Astrocyte (in vitro differentiated cells and primary cell): ENCODE data around the gene GARIN3. TPM values are rescaled to one million over a fixed set of nuclear protein-coding genes. Genes with fewer than 3 reads are reported as not detected.

Source experiments
- DNase-seq: peaks from one replicate; pipeline ENCODE4 v3.0.0-alpha.2; 2010; ENCODE audit warnings: low read depth
- FAIRE-seq: peaks from 2 replicates; lab custom pipeline; 2011; peaks lifted over from hg19 to GRCh38; lab: Jason Lieb, UNC
- H2AFZ ChIP-seq: 2 replicates; pipeline ENCODE4 v1.6.0; 2012; ENCODE audit warnings: low read depth, low read length, inconsistent platforms
- H3K27ac ChIP-seq: 2 replicates; pipeline ENCODE4 v1.5.1; 2011; ENCODE audit warnings: low read depth, low read length, inconsistent platforms
- H3K27me3 ChIP-seq: 2 replicates; pipeline ENCODE4 v1.6.0; 2011; ENCODE audit warnings: low read length, inconsistent platforms; ENCODE audit not compliant: insufficient read depth
- H3K36me3 ChIP-seq: 2 replicates; pipeline ENCODE4 v1.5.1; 2011; ENCODE audit warnings: low read length, inconsistent platforms; ENCODE audit not compliant: insufficient read depth
- H3K4me1 ChIP-seq: 2 replicates; pipeline ENCODE4 v1.5.1; 2011; ENCODE audit warnings: low read length, inconsistent platforms; ENCODE audit not compliant: insufficient read depth
- H3K4me2 ChIP-seq: 2 replicates; pipeline ENCODE4 v1.6.0; 2012; ENCODE audit warnings: low read length, inconsistent platforms
- H3K4me3 ChIP-seq: 2 replicates; pipeline ENCODE4 v1.5.1; 2011; ENCODE audit warnings: low read depth, mild to moderate bottlenecking, low read length, inconsistent platforms; ENCODE audit not compliant: insufficient read depth
- H3K79me2 ChIP-seq: 2 replicates; pipeline ENCODE4 v1.6.0; 2012; ENCODE audit warnings: mild to moderate bottlenecking, low read length, inconsistent platforms; ENCODE audit not compliant: insufficient read depth
- H3K9ac ChIP-seq: 2 replicates; pipeline ENCODE4 v1.6.0; 2012; ENCODE audit warnings: mild to moderate bottlenecking, low read length, inconsistent platforms
- H3K9me3 ChIP-seq: 2 replicates; pipeline ENCODE4 v1.5.1; 2012; ENCODE audit warnings: low read depth, mild to moderate bottlenecking, low read length, inconsistent platforms; ENCODE audit not compliant: insufficient read depth
- H4K20me1 ChIP-seq: 2 replicates; pipeline ENCODE4 v1.6.0; 2012; ENCODE audit warnings: low read length, inconsistent platforms; ENCODE audit not compliant: insufficient read depth
- H3K27ac Mint-ChIP-seq: one replicate; pipeline ENCODE4 v1.8.0; 2021; ENCODE audit warnings: mild to moderate bottlenecking, mixed read lengths; ENCODE audit not compliant: unreplicated experiment
- H3K27me3 Mint-ChIP-seq: one replicate; pipeline ENCODE4 v1.8.0; 2021; ENCODE audit warnings: low read depth, mixed read lengths; ENCODE audit not compliant: unreplicated experiment
- H3K36me3 Mint-ChIP-seq: one replicate; pipeline ENCODE4 v1.8.0; 2021; ENCODE audit warnings: low read depth, mixed read lengths; ENCODE audit not compliant: unreplicated experiment
- H3K4me1 Mint-ChIP-seq: one replicate; pipeline ENCODE4 v1.8.0; 2021; ENCODE audit warnings: low read depth, mixed read lengths; ENCODE audit not compliant: unreplicated experiment
- H3K4me3 Mint-ChIP-seq: one replicate; pipeline ENCODE4 v1.8.0; 2021; ENCODE audit warnings: mild to moderate bottlenecking, moderate library complexity, mixed read lengths; ENCODE audit not compliant: unreplicated experiment
- H3K9me3 Mint-ChIP-seq: one replicate; pipeline ENCODE4 v1.8.0; 2021; ENCODE audit warnings: mild to moderate bottlenecking, mixed read lengths; ENCODE audit not compliant: unreplicated experiment
- EZH2 ChIP-seq: IDR thresholded peaks from 2 replicates; pipeline ENCODE4 v1.6.1; 2012; ENCODE audit warnings: mild to moderate bottlenecking, low read length, inconsistent platforms; ENCODE audit not compliant: insufficient read depth
- total RNA-seq: library from RNA; stranded (reverse); gene quantifications from 2 replicates; pipeline ENCODE4 v1.2.1, GENCODE V29; 2021
- TF ChIP-seq, protein P1 (sequence below): IDR thresholded peaks from 2 replicates; pipeline ENCODE4 v1.5.1; 2011; ENCODE audit warnings: low read depth, mild to moderate bottlenecking, inconsistent platforms, low read length, moderate library complexity; ENCODE audit not compliant: insufficient read depth

GARIN3 gene
- total RNA-seq, 1 donor from 2014 or later: not detected

DNA sequence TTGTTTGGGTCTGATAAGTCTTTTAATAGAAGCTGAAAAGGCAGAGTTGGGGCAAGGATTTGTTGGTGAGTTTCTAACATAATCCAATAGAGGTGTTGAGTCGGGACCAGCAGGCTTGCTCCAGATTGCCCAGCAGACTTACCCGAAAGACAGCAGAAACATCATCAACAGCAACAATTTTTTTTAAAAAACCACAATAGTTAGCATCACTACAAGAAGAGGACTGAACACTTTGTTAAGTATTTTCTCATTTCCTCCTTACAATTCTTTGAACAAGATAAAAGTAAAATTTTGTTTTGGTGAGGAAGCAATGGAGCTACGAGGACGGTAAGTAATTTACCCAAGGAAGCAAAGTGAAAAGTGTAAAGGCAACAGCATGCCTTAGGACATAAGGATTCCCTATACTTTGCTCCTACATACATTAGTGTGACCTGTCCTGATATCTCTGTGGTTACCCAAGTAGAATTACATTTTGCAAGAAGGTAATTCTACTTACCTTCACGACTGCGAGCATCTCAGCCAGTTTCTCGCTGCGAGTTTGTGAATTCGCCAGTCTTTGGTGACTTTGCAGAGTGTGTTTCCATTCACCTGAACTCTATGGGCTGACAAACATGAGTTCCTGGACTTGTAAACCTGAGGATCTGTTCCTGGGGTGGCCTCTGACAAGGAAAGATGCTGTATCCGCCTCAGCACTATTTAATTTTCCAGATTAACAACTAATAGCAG is 27.8 kb upstream of the GARIN3 start:
- FAIRE-seq (no peak), DNase-seq (no peak)
- no peaks in the 10 kb centered on the region for H3K79me2 ChIP-seq
- no peak overlapping the region for H3K27ac Mint-ChIP-seq
- no peaks in the 10 kb centered on the region for H3K4me1 Mint-ChIP-seq
- H3K27me3 ChIP-seq: peaks cover 3% of the 10 kb centered on the region
- H3K4me3 Mint-ChIP-seq: no peak overlapping the region
- H3K27me3 Mint-ChIP-seq: peaks cover 2% of the 10 kb centered on the region
- H3K4me2 ChIP-seq: no peak overlapping the region
- no peak overlapping the region for H2AFZ ChIP-seq
- no peaks in the 10 kb centered on the region for H3K9me3 ChIP-seq
- no peaks in the 10 kb centered on the region for H3K4me1 ChIP-seq
- no peaks in the 10 kb centered on the region for H3K36me3 Mint-ChIP-seq
- H3K27ac ChIP-seq: no peak overlapping the region
- H3K9ac ChIP-seq: no peak overlapping the region
- H4K20me1 ChIP-seq: no peaks in the 10 kb centered on the region
- TF ChIP-seq, protein P1, sequence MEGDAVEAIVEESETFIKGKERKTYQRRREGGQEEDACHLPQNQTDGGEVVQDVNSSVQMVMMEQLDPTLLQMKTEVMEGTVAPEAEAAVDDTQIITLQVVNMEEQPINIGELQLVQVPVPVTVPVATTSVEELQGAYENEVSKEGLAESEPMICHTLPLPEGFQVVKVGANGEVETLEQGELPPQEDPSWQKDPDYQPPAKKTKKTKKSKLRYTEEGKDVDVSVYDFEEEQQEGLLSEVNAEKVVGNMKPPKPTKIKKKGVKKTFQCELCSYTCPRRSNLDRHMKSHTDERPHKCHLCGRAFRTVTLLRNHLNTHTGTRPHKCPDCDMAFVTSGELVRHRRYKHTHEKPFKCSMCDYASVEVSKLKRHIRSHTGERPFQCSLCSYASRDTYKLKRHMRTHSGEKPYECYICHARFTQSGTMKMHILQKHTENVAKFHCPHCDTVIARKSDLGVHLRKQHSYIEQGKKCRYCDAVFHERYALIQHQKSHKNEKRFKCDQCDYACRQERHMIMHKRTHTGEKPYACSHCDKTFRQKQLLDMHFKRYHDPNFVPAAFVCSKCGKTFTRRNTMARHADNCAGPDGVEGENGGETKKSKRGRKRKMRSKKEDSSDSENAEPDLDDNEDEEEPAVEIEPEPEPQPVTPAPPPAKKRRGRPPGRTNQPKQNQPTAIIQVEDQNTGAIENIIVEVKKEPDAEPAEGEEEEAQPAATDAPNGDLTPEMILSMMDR: no peak
- no peak for TF ChIP-seq EZH2
- no peak overlapping the region for H3K4me3 ChIP-seq
- H3K9me3 Mint-ChIP-seq: no peaks in the 10 kb centered on the region
- no peaks in the 10 kb centered on the region for H3K36me3 ChIP-seq

DNA sequence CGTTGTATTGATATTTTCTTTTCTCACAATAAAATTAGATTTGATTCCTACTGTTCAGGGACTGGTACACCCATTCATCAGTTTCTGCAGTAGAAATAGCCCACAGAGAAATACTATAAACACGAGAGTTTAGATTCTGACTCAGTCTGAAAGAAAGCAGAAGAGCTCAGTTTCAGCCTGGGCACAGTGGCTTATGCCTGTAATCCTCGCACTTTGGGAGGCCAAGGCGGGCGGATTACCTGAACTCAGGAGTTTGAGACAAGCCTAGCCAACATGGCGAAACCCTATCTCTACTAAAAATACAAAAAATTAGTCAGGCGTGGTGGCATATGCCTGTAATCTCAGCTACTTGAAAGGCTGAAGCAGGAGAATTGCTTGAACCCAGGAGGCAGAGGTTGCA is 23.2 kb upstream of the GARIN3 start:
- Histone ChIP-seq H3K4me2 (no peak overlapping the region), H3K9ac (no peak overlapping the region), H3K27me3 (peaks cover 1% of the 10 kb centered on the region), H3K79me2 (no peaks in the 10 kb centered on the region), H2AFZ (no peak overlapping the region), H3K36me3 (no peaks in the 10 kb centered on the region), H3K4me1 (no peaks in the 10 kb centered on the region), H3K9me3 (no peaks in the 10 kb centered on the region), H3K27ac (no peak overlapping the region), H4K20me1 (no peaks in the 10 kb centered on the region), H3K4me3 (no peak overlapping the region)
- H3K4me3 Mint-ChIP-seq: no peak overlapping the region
- no peaks in the 10 kb centered on the region for H3K4me1 Mint-ChIP-seq
- H3K36me3 Mint-ChIP-seq: no peaks in the 10 kb centered on the region
- TF ChIP-seq, protein P1: no peak
- TF ChIP-seq EZH2: no peak
- no peak overlapping the region for H3K27ac Mint-ChIP-seq
- no peak for DNase-seq
- H3K27me3 Mint-ChIP-seq: peaks cover 20% of the 10 kb centered on the region
- no peaks in the 10 kb centered on the region for H3K9me3 Mint-ChIP-seq
- no peak for FAIRE-seq

DNA sequence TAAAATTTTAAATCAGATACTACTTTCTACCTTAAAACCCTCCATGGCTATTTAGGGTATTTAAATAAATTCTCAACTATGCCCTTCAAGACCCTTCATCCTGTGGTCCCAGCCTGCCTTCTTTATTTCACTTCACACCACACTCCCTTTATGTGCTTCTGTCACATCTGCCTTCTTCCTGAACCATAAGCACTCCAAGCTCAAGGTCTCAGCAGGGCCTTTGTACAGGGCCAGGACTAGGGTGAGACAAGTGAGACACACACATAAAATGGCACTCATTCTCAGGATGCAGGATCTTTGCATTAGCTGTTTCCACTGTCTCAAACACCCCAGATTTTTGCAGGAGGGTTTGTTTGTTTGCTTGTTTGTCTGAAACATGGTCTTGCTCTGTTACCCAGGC is 22.2 kb upstream of the GARIN3 start:
- Histone ChIP-seq H3K79me2 (no peaks in the 10 kb centered on the region), H3K27me3 (peaks cover 3% of the 10 kb centered on the region), H3K27ac (no peak overlapping the region), H2AFZ (no peak overlapping the region), H3K4me2 (no peak overlapping the region), H3K9me3 (no peaks in the 10 kb centered on the region), H3K36me3 (no peaks in the 10 kb centered on the region), H4K20me1 (no peaks in the 10 kb centered on the region), H3K9ac (no peak overlapping the region), H3K4me1 (no peaks in the 10 kb centered on the region), H3K4me3 (no peak overlapping the region)
- TF ChIP-seq, protein P1: no peak
- TF ChIP-seq EZH2: no peak
- Mint-ChIP-seq H3K27ac (no peak overlapping the region), H3K36me3 (no peaks in the 10 kb centered on the region), H3K9me3 (no peaks in the 10 kb centered on the region), H3K27me3 (peaks cover 18% of the 10 kb centered on the region), H3K4me3 (no peak overlapping the region), H3K4me1 (no peaks in the 10 kb centered on the region)
- DNase-seq: no peak
- no peak for FAIRE-seq
